Stimulated activated CD4-positive, alpha-beta T cell treated with anti-CD3 and anti-CD28 coated beads, Interleukin-2, amount 100 ng/mL, for 24 hours (primary cell): ENCODE measurements around the gene FDX2.
"Not testable (repeated sequence)": the region's sequence is repeated elsewhere in the genome, so short reads cannot be mapped to it uniquely, and the experiment has no call there.

Experiments
- DNase-seq, 2 donors: peaks; one replicate each; pipeline ENCODE4 v3.0.0-alpha.2; 2020

The FDX2 gene

DNA sequence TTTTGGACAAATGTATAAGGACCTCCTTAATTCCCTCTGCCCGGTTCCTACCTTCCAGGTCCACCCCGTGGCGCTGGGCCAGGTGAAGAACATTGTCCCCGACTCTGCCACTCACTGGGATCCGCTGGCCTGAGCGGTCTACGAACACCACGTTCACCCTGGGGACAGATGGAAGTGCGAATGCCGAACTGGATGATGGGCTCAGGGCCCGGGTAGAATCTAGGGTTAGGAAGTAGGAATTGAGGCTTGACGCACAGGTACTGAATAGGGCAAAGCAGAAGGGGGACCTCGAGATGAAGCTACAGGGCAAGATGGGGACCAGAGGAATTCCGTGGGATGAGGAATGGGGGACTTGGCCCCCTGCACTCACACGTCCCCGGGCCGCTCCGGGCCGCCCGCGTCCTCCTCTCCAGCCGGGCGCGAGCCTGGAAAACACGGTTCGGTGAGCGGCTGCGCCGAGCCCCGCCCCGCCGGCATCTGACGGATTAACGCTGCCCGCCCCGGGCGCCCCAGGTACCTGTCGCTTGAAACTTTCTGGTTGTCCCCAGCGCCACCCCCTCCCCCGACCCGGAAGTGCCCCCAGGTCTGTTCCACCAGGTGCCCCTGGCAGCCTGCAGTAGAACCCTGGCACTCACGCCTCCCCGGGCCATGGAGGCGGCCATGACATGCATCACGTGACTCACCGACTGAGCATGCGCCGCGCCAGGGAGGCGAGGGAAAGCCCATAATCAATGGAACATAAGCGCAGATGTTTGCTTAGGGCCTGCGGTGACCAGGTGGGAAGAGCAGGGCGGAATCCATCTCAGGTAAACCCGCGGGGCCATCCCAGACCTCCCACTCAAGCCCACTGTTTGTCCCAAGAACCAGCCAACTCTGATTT lies at the start of gene FDX2:
TSS of gene FDX2 (minus strand) at position 681 of the 880 bp plus-strand sequence. CDS start at position 662, 19 bp downstream.
- DNase-seq, result peak; percentile 95

GRCh38 chr19:10365518-10365917 lies 49.7 kb upstream of the FDX2 start:
- DNase-seq, result no peak

DNA sequence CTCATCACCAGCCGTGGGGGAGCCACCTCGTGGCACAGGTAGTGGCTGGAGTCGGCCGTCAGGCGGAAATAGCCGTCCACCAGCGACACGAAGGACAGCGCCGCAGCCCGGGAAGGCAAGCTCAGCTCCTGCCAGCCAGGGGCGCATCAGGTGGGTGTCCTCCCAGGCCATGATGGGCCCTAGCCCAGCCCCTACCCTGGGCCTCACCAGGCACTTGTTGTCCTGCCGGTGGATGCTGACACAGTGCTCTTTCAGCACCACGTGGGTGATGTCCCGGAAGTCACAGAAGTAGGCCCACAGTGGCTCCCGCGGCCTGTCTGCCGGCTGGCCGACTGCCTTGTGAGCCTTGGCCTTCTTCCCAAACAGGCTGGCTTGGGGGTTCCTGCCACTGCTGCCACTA lies 48.8 kb upstream of the FDX2 start:
- no peak for DNase-seq

DNA sequence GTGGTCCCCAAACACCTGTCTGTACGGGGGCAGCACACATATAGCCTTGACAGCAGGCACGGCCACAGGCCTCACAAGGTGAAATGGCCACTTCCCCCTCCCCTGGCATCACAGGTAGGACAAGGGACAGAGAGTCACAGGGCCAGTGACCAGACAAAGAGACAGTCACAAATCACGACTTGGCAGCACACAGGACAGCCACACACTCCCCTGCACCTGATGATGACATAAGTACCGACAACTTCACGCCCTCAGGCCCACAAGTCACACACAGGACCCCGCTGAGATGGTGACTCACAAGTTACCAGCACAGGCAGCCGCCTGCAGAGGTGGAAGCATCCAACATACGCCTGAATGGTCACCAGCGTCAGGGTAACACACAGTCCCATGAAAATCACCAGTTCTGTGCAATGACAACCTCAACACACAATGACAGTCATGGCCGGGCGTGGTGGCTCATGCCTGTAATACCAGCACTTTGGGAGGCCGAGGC lies 48.0 kb upstream of the FDX2 start:
- no peak for DNase-seq

GRCh38 chr19:10362259-10362658 lies 46.4 kb upstream of the FDX2 start:
- DNase-seq, result no peak

- no peak for DNase-seq
Observed at GRCh38 chr19:10361569-10362011, 45.8 kb upstream of the FDX2 start.

DNA sequence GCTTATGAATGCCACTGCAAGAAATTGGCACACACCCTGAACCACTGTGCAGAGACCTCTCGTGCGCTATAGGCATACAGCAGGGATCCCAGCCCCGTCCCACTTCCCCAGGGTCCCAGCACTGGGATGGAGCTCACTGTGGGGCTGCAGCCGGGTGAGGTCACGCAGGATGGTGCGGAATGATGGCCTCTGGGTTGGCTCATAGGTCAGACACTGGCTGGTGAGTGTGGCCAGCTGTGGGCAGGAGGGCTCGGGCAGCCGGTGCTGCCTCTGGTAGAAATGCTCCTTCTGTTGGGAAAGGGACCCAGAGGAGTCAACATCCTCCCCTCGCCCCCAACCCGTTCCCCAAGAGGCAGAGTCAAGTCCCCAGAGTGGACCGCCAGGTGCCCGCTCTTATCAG lies 40.6 kb upstream of the FDX2 start:
- no peak for DNase-seq

DNA sequence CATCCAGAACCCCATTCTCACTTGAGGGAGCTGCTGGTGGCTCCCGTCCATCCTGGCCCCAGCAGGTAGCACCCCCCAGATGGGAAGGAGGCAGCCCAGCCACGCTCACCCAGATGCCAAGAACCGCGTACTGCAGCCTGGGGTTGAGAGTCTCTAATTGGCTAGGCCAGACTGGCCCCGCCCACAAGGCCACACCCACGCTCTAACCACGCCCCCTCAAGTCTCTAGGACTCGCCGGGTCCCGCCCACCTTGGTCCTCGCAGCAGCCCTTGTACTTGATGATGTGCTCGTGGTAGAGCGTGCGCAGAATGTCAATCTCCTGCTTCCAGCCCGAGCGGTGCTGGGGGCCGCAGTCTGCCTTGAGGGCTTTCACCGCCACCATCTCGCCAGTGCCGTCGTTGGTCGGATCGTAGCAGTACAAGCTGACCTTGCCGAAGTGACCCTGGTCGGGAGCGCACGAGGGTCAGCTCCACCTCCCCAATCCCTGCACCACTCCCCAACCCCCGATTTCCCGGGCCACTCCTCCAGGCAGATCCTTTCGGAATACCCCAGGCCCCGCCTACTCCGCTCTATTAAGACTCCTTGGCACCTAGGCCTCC lies 38.1 kb upstream of the FDX2 start:
- peak; percentile 59 to 70 for DNase-seq

- no peak for DNase-seq
Observed at GRCh38 chr19:10352764-10353671, 37.2 kb upstream of the FDX2 start.

GRCh38 chr19:10346509-10346908 lies 30.7 kb upstream of the FDX2 start:
- no peak for DNase-seq

GRCh38 chr19:10344780-10345179 lies 29.0 kb upstream of the FDX2 start:
- DNase-seq, result no peak

DNA sequence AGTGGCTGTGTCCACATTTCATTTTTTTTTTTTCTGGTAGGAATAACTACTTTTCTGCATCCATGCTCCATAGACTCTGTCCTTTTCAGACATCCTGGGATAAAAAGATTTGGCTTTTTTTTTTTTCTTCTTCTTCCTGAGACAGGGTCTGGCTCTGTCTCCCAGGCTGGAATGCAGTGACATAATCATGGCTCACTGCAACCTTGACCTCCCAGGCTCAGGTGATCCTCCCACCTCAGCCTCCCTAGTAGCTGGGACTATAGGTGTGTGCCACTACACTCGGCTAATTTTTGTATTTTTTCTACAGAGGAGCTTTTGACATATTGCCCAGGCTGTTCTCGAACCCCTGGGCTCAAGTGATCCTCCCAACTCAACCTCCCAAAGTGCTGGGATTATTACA lies 27.7 kb upstream of the FDX2 start:
- DNase-seq, result no peak

GRCh38 chr19:10339977-10340376 lies 24.2 kb upstream of the FDX2 start:
- DNase-seq, result no peak

- peak; percentile 71 to 76 for DNase-seq
Observed at GRCh38 chr19:10339380-10339960, 23.7 kb upstream of the FDX2 start, which contains the start of gene ICAM3. ICAM3 (minus strand) TSS chr19:10339624; CDS start chr19:10339614, 10 bp downstream.

DNA sequence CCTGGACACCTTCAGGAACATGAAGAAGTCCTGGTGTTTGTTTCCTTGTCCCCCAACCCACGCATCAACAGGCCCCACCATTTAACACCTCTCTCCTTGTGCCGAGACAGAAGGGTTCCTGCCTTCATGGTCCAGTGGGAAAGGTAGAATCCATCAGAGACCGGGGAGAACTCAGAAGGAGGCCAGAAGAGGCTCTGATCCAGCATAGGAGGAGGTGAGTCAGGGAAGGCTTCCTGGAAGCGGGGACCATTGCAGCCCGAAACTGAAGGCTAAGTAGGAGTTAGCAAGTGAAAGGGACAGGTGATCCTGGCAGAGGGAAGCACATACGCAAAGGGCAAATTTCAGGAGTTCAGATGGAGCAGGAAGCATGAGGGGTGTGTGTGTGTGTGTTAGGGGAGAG lies 23.1 kb upstream of the FDX2 start:
- DNase-seq, result peak in 1 of 2 donors; percentile 30

GRCh38 chr19:10336725-10337124 lies 20.9 kb upstream of the FDX2 start:
- not testable (repeated sequence) for DNase-seq

GRCh38 chr19:10335352-10335985 lies 19.7 kb upstream of the FDX2 start:
- DNase-seq, result no peak

- peak; percentile 53 to 74 for DNase-seq
Observed at GRCh38 chr19:10334588-10335351, 19.0 kb upstream of the FDX2 start.

GRCh38 chr19:10333758-10334587 lies 18.2 kb upstream of the FDX2 start:
- DNase-seq, result no peak
